IMR-90 (cell line): ENCODE data around the gene PPP1R16B. TPM values are rescaled to one million over a fixed set of nuclear protein-coding genes. Genes with fewer than 3 reads are reported as not detected.

Experiments used
- ATAC-seq: fragments of 200-7000 bp; cut with Tn5 transposase; 2 replicates; pipeline ENCODE4 v1.9.1; 2020; ENCODE audit warnings: low read depth, mild to moderate bottlenecking, moderate library complexity
- BruUV-seq: library from RNA; stranded (reverse); fragments of 400-500 nt; replicated peaks from 2 replicates; lab custom pipeline; 2021; lab: Mats Ljungman, UMichigan
- CTCF ChIA-PET: fragments of 300-600 bp; formaldehyde crosslinking; extraction: SDS; loops from one replicate; lab custom pipeline; 2021; ENCODE audit warnings: antibody characterized with exemption; lab: Yijun Ruan, JAX
- POLR2A ChIA-PET: fragments of 300-600 bp; sonication (Branson Sonifier 250); formaldehyde crosslinking; loops from one replicate; lab custom pipeline; 2022; ENCODE audit warnings: antibody characterized with exemption; ENCODE audit not compliant: unreplicated experiment; lab: Charles Lee
- DNase-seq: peaks from one replicate; pipeline ENCODE4 v3.0.0; 2013
- H2AFZ ChIP-seq: replicated peaks from 2 replicates; pipeline ENCODE3; 2013; ENCODE audit warnings: low read length, mild to moderate bottlenecking; ENCODE audit not compliant: poor library complexity
- H2AK5ac ChIP-seq: 2 replicates; pipeline ENCODE4 v1.6.1; 2013; ENCODE audit warnings: low read depth, low read length, inconsistent platforms
- H2AK9ac ChIP-seq: replicated peaks from 2 replicates; pipeline ENCODE3; 2013; ENCODE audit warnings: mild to moderate bottlenecking, low read depth, low read length, moderate library complexity; ENCODE audit not compliant: poor library complexity
- H2BK120ac ChIP-seq: 2 replicates; pipeline ENCODE4 v1.6.1; 2013; ENCODE audit warnings: low read depth, low read length, inconsistent platforms
- H2BK15ac ChIP-seq: 3 replicates; pipeline ENCODE4 v1.6.1; 2013; ENCODE audit warnings: low read depth, low read length, inconsistent platforms
- H2BK20ac ChIP-seq: 2 replicates; pipeline ENCODE4 v1.6.1; 2013; ENCODE audit warnings: low read depth, mild to moderate bottlenecking, inconsistent platforms, low read length, moderate library complexity
- H2BK5ac ChIP-seq: 2 replicates; pipeline ENCODE4 v1.6.1; 2013; ENCODE audit warnings: mild to moderate bottlenecking, low read depth, low read length, inconsistent platforms; ENCODE audit not compliant: poor library complexity, severe bottlenecking
- H3K14ac ChIP-seq: replicated peaks from 2 replicates; pipeline ENCODE4 v1.6.1; 2013; ENCODE audit warnings: low read depth, low read length, inconsistent platforms
- H3K18ac ChIP-seq: 2 replicates; pipeline ENCODE4 v1.6.1; 2013; ENCODE audit warnings: low read depth, low read length, control low read depth
- H3K23ac ChIP-seq: 2 replicates; pipeline ENCODE4 v1.6.1; 2013; ENCODE audit warnings: low read depth, low read length, inconsistent platforms
- H3K27ac ChIP-seq: 2 replicates; pipeline ENCODE4 v1.5.1; 2013; ENCODE audit warnings: mild to moderate bottlenecking, control low read depth, low read length; ENCODE audit not compliant: insufficient read depth
- H3K27me3 ChIP-seq: 2 replicates; pipeline ENCODE4 v1.6.1; 2013; ENCODE audit warnings: low read length; ENCODE audit not compliant: control insufficient read depth, insufficient read depth
- H3K36me3 ChIP-seq: 2 replicates; pipeline ENCODE4 v1.6.1; 2013; ENCODE audit warnings: low read length, mixed read lengths; ENCODE audit not compliant: control insufficient read depth, insufficient read depth
- H3K4ac ChIP-seq: 2 replicates; pipeline ENCODE4 v1.6.1; 2013; ENCODE audit warnings: low read depth, low read length, inconsistent platforms
- H3K4me1 ChIP-seq: 2 replicates; pipeline ENCODE4 v1.6.1; 2013; ENCODE audit warnings: low read length, mixed read lengths; ENCODE audit not compliant: control insufficient read depth, insufficient read depth
- H3K4me2 ChIP-seq: 2 replicates; pipeline ENCODE4 v1.6.1; 2013; ENCODE audit warnings: low read depth, mild to moderate bottlenecking, control low read depth, low read length, moderate library complexity
- H3K4me3 ChIP-seq: 2 replicates; pipeline ENCODE4 v1.5.1; 2013; ENCODE audit warnings: low read depth, mild to moderate bottlenecking, control low read depth, low read length, moderate library complexity; ENCODE audit not compliant: insufficient read depth
- H3K56ac ChIP-seq: 2 replicates; pipeline ENCODE4 v1.6.1; 2013; ENCODE audit warnings: low read length, inconsistent platforms; ENCODE audit not compliant: insufficient read depth; ENCODE audit errors: extremely low read depth
- H3K79me1 ChIP-seq, 2 experiments: 2 replicates each; pipeline ENCODE4 v1.6.1; 2013; ENCODE audit warnings: low read length in 2 of 2, inconsistent platforms in 1 of 2, low read depth in 1 of 2
- H3K9ac ChIP-seq: 2 replicates; pipeline ENCODE4 v1.6.1; 2013; ENCODE audit warnings: low read depth, low read length, control low read depth
- H3K9me1 ChIP-seq: 2 replicates; pipeline ENCODE4 v1.6.1; 2013; ENCODE audit warnings: low read length, inconsistent platforms; ENCODE audit not compliant: insufficient read depth
- H3K9me3 ChIP-seq: 2 replicates; pipeline ENCODE4 v1.6.1; 2013; ENCODE audit warnings: low read length; ENCODE audit not compliant: control insufficient read depth, insufficient read depth
- H4K20me1 ChIP-seq: 2 replicates; pipeline ENCODE4 v1.6.1; 2013; ENCODE audit warnings: low read length, inconsistent platforms; ENCODE audit not compliant: insufficient read depth
- H4K5ac ChIP-seq: 2 replicates; pipeline ENCODE4 v1.6.1; 2013; ENCODE audit warnings: mild to moderate bottlenecking, low read depth, low read length, control low read depth
- H4K8ac ChIP-seq, 2 experiments: 2 replicates each; pipeline ENCODE4 v1.6.1; 2013; ENCODE audit warnings: low read depth in 2 of 2, low read length in 2 of 2, control low read depth in 1 of 2, inconsistent platforms in 1 of 2
- H4K91ac ChIP-seq: 2 replicates; pipeline ENCODE4 v1.6.1; 2013; ENCODE audit warnings: low read depth, low read length, inconsistent platforms; ENCODE audit not compliant: insufficient read depth
- CEBPB ChIP-seq: IDR thresholded peaks from 2 replicates; pipeline ENCODE4 v1.6.1; 2012; ENCODE audit warnings: low read depth, low read length, improper control_type of control experiment
- CHD1 ChIP-seq: IDR thresholded peaks from 2 replicates; pipeline ENCODE4 v1.6.1; 2012; ENCODE audit warnings: low read depth, low read length, improper control_type of control experiment
- FOS ChIP-seq: fragments of 150-350 bp; IDR thresholded peaks from 2 replicates; pipeline ENCODE4 v1.6.1; 2016; ENCODE audit warnings: low read depth, low read length
- MAZ ChIP-seq: IDR thresholded peaks from 2 replicates; pipeline ENCODE4 v1.6.1; 2012; ENCODE audit warnings: low read depth, mild to moderate bottlenecking, low read length, improper control_type of control experiment, moderate library complexity, borderline replicate concordance
- MXI1 ChIP-seq: IDR thresholded peaks from 2 replicates; pipeline ENCODE4 v1.6.1; 2012; ENCODE audit warnings: low read depth, mild to moderate bottlenecking, low read length, moderate library complexity, borderline replicate concordance
- NFE2L2 ChIP-seq: fragments of 150-350 bp; IDR thresholded peaks from 2 replicates; pipeline ENCODE4 v1.6.1; 2016; ENCODE audit warnings: low read depth, mild to moderate bottlenecking, low read length
- RAD21 ChIP-seq: IDR thresholded peaks from 2 replicates; pipeline ENCODE4 v1.6.1; 2012; ENCODE audit warnings: low read length, improper control_type of control experiment
- RFX5 ChIP-seq: IDR thresholded peaks from 2 replicates; pipeline ENCODE4 v1.8.0; 2012; ENCODE audit warnings: low read depth, mild to moderate bottlenecking, low read length, moderate library complexity
- SMC3 ChIP-seq: fragments of 150-350 bp; IDR thresholded peaks from 2 replicates; pipeline ENCODE4 v1.6.1; 2016; ENCODE audit warnings: low read depth, mild to moderate bottlenecking, antibody characterized with exemption, low read length, moderate library complexity
- USF2 ChIP-seq: fragments of 150-350 bp; IDR thresholded peaks from 2 replicates; pipeline ENCODE4 v1.6.1; 2017; ENCODE audit warnings: mild to moderate bottlenecking, antibody characterized with exemption, low read length, low read depth
- WGBS, 2 experiments: methylation state at CpG; one replicate each; pipeline versions ENCODE4 v1.1.5 to v1.1.7; 2013; ENCODE audit warnings: missing lambda C conversion rate in 2 of 2; ENCODE audit not compliant: insufficient read length in 1 of 2; ENCODE audit errors: extremely low coverage in 2 of 2; 5-methylcytosine and 5-hydroxymethylcytosine counted together
- dilution Hi-C: fragments of 300-500 bp; cut with HindIII; formaldehyde crosslinking; loops from one replicate; pipeline ENCODE4 v1.14.3; 2018; ENCODE audit warnings: low sequenced_read_pairs; ENCODE audit not compliant: unreplicated experiment
- in situ Hi-C: fragments of 300-500 bp; cut with MboI; formaldehyde crosslinking; loops from 3 replicates; pipeline ENCODE4 v1.14.3; 2019; ENCODE audit warnings: low sequenced_read_pairs, inconsistent platforms, mixed read lengths
- intact Hi-C: fragments of 100-400 bp; cut with micrococcal nuclease; formaldehyde crosslinking; loops from 2 replicates; pipeline ENCODE4 v1.10.0; 2022
- polyA plus RNA-seq, 3 experiments: library from polyadenylated mRNA; depleted of rRNA; stranded (reverse); fragments of >200 nt; gene quantifications; 2 replicates each; pipeline ENCODE4 v1.2.3, GENCODE V29; 2012; ENCODE audit warnings: low replicate concordance in 1 of 3
- total RNA-seq: library from RNA; depleted of rRNA; stranded (reverse); fragments of >200 nt; gene quantifications from 2 replicates; pipeline ENCODE4 v1.2.3, GENCODE V29; 2012
- TF ChIP-seq, protein P1 (sequence below): conservative IDR thresholded peaks from 2 replicates; pipeline ENCODE4 v1.5.1; 2012; ENCODE audit warnings: mild to moderate bottlenecking, low read depth, low read length, improper control_type of control experiment
- TF ChIP-seq, protein P2 (sequence below): fragments of 150-350 bp; IDR thresholded peaks from 2 replicates; pipeline ENCODE4 v1.6.1; 2016; ENCODE audit warnings: low read depth, mild to moderate bottlenecking, low read length, moderate library complexity, borderline replicate concordance

PPP1R16B gene
- total and polyA plus RNA-seq, 2 of the 4 experiments (the other 2 are of a cell fraction), result not detected

GRCh38 chr20:38779247-38780097 lies 26.0 kb upstream of the PPP1R16B start:
- intact Hi-C loops, result no loop called here
- H2BK120ac ChIP-seq, result no peak overlapping the region
- no peak overlapping the region for H2BK20ac ChIP-seq
- no peaks in the 10 kb centered on the region for H3K79me1 ChIP-seq
- no peak overlapping the region for H3K4ac ChIP-seq
- H2AK9ac ChIP-seq, result no peak overlapping the region
- no peaks in the 10 kb centered on the region for H3K27me3 ChIP-seq
- no peaks in the 10 kb centered on the region for H3K9me3 ChIP-seq
- BruUV-seq, result no TSS peak
- H3K4me3 ChIP-seq, result no peak overlapping the region
- DNase-seq (no peak), ATAC-seq (no peak; the same call in 1 of the 2 replicates)
- ChIA-PET CTCF (no interaction called here), POLR2A (interaction anchor here (1.2 kb wide), 1 partner anchor 15 kb away, joined by 3 read pairs; no protein-coding TSS in a partner anchor)
- no peaks in the 10 kb centered on the region for H3K9me1 ChIP-seq
- dilution Hi-C loops, result no loop called here
- no peak overlapping the region for H2AFZ ChIP-seq
- H3K9ac ChIP-seq, result no peak overlapping the region
- no peaks in the 10 kb centered on the region for H3K4me1 ChIP-seq
- TF ChIP-seq CEBPB (no peak), FOS (no peak), MAZ (no peak), NFE2L2 (no peak), RFX5 (no peak), SMC3 (no peak), CHD1 (no peak), USF2 (no peak), MXI1 (no peak), RAD21 (no peak)
- TF ChIP-seq, protein P1, sequence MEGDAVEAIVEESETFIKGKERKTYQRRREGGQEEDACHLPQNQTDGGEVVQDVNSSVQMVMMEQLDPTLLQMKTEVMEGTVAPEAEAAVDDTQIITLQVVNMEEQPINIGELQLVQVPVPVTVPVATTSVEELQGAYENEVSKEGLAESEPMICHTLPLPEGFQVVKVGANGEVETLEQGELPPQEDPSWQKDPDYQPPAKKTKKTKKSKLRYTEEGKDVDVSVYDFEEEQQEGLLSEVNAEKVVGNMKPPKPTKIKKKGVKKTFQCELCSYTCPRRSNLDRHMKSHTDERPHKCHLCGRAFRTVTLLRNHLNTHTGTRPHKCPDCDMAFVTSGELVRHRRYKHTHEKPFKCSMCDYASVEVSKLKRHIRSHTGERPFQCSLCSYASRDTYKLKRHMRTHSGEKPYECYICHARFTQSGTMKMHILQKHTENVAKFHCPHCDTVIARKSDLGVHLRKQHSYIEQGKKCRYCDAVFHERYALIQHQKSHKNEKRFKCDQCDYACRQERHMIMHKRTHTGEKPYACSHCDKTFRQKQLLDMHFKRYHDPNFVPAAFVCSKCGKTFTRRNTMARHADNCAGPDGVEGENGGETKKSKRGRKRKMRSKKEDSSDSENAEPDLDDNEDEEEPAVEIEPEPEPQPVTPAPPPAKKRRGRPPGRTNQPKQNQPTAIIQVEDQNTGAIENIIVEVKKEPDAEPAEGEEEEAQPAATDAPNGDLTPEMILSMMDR, result no peak
- TF ChIP-seq, protein P2, sequence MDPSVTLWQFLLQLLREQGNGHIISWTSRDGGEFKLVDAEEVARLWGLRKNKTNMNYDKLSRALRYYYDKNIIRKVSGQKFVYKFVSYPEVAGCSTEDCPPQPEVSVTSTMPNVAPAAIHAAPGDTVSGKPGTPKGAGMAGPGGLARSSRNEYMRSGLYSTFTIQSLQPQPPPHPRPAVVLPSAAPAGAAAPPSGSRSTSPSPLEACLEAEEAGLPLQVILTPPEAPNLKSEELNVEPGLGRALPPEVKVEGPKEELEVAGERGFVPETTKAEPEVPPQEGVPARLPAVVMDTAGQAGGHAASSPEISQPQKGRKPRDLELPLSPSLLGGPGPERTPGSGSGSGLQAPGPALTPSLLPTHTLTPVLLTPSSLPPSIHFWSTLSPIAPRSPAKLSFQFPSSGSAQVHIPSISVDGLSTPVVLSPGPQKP, result no peak
- no peaks in the 10 kb centered on the region for H4K20me1 ChIP-seq
- WGBS, 2 experiments, result no CpG with 5 or more reads among the region's 19 CpGs
- in situ Hi-C loops, result no loop called here
- no peak overlapping the region for H3K27ac ChIP-seq
- no peak overlapping the region for H3K23ac ChIP-seq
- H3K36me3 ChIP-seq, result no peaks in the 10 kb centered on the region
- H3K56ac ChIP-seq, result no peak overlapping the region
- no peak overlapping the region for H4K91ac ChIP-seq
- H3K14ac ChIP-seq, result no peak overlapping the region
- no peak overlapping the region for H2BK5ac ChIP-seq
- H4K8ac ChIP-seq, result no peak overlapping the region
- H2BK15ac ChIP-seq, result no peak overlapping the region
- H3K18ac ChIP-seq, result no peak overlapping the region
- no peak overlapping the region for H2AK5ac ChIP-seq
- H4K5ac ChIP-seq, result no peak overlapping the region
- no peak overlapping the region for H3K4me2 ChIP-seq
